Measurements from ENCODE around the gene NHLH2.

DNA sequence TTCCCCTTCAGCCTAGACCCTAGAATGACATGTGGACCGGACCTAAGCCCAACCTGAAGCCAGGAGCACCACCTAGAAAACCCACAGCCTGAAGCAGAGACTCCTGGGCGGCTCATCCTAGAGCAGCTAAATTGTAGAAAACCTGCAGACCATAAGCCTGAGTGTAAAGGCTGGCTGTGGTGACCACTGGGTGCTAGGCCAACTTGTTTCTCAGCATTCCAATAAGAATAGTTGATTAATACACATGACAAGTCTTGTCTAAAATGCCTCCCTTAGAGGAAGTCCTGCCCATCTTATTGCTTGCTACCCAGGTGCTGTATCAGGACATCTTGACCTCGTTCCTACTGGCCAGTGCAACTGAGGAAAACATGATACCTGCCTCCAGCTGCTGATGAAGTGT lies 49.1 kb downstream of the NHLH2 start:
- TF ChIP-seq, protein P1, sequence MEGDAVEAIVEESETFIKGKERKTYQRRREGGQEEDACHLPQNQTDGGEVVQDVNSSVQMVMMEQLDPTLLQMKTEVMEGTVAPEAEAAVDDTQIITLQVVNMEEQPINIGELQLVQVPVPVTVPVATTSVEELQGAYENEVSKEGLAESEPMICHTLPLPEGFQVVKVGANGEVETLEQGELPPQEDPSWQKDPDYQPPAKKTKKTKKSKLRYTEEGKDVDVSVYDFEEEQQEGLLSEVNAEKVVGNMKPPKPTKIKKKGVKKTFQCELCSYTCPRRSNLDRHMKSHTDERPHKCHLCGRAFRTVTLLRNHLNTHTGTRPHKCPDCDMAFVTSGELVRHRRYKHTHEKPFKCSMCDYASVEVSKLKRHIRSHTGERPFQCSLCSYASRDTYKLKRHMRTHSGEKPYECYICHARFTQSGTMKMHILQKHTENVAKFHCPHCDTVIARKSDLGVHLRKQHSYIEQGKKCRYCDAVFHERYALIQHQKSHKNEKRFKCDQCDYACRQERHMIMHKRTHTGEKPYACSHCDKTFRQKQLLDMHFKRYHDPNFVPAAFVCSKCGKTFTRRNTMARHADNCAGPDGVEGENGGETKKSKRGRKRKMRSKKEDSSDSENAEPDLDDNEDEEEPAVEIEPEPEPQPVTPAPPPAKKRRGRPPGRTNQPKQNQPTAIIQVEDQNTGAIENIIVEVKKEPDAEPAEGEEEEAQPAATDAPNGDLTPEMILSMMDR (IDR thresholded peaks at IDR 0.05 in 2 of 3, conservative IDR thresholded peaks at IDR 0.05 in 1 of 3; ENCODE audit: control insufficient read depth in 2 of 3, extremely low read depth in 1 of 3, insufficient read depth in 1 of 3, low read depth in 3 of 3, low read length in 3 of 3), result no peak
- TF ChIP-seq NFYA (IDR thresholded peaks at IDR 0.05; ENCODE audit: borderline replicate concordance, low read depth, low read length) (no peak), PML (IDR thresholded peaks at IDR 0.05; ENCODE audit: low read length) (no peak), POLR2AphosphoS5 (IDR thresholded peaks at IDR 0.05; ENCODE audit: low read length) (no peak), NRF1 (conservative IDR thresholded peaks at IDR 0.05; ENCODE audit: low read depth, low read length) (no peak)
- TF ChIP-seq, protein P2, sequence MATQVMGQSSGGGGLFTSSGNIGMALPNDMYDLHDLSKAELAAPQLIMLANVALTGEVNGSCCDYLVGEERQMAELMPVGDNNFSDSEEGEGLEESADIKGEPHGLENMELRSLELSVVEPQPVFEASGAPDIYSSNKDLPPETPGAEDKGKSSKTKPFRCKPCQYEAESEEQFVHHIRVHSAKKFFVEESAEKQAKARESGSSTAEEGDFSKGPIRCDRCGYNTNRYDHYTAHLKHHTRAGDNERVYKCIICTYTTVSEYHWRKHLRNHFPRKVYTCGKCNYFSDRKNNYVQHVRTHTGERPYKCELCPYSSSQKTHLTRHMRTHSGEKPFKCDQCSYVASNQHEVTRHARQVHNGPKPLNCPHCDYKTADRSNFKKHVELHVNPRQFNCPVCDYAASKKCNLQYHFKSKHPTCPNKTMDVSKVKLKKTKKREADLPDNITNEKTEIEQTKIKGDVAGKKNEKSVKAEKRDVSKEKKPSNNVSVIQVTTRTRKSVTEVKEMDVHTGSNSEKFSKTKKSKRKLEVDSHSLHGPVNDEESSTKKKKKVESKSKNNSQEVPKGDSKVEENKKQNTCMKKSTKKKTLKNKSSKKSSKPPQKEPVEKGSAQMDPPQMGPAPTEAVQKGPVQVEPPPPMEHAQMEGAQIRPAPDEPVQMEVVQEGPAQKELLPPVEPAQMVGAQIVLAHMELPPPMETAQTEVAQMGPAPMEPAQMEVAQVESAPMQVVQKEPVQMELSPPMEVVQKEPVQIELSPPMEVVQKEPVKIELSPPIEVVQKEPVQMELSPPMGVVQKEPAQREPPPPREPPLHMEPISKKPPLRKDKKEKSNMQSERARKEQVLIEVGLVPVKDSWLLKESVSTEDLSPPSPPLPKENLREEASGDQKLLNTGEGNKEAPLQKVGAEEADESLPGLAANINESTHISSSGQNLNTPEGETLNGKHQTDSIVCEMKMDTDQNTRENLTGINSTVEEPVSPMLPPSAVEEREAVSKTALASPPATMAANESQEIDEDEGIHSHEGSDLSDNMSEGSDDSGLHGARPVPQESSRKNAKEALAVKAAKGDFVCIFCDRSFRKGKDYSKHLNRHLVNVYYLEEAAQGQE (IDR thresholded peaks at IDR 0.05; ENCODE audit: low read depth, low read length), result no peak

Data from GM12878 (cell line).